Glomerular endothelial cell (primary cell): ENCODE data around the gene APOBEC3G. TPM values are rescaled to one million over a fixed set of nuclear protein-coding genes. Genes with fewer than 3 reads are reported as not detected.

Experiments used
- DNase-seq: peaks from one replicate; pipeline ENCODE4 v3.0.0-alpha.2; 2011; ENCODE audit warnings: low read depth, low spot score; ENCODE audit errors: extremely low read depth
- total RNA-seq: library from RNA; depleted of rRNA; stranded (reverse); fragments of >200 nt; gene quantifications from 2 replicates; pipeline ENCODE4 v1.2.3, GENCODE V29; 2015

APOBEC3G gene
- total RNA-seq, 1 donor from 2014 or later, result 10.2 TPM

- DNase-seq, result no peak
These were observed 40.6 kb downstream of the APOBEC3G start for GRCh38 chr22:39117585-39118191.

GRCh38 chr22:39120983-39121382, 43.9 kb downstream of the APOBEC3G start:
- no peak for DNase-seq

GRCh38 chr22:39122772-39123470, 45.8 kb downstream of the APOBEC3G start:
- DNase-seq, result no peak

- no peak for DNase-seq
These were observed 46.9 kb downstream of the APOBEC3G start for GRCh38 chr22:39123751-39124581.

- no peak for DNase-seq
These were observed 48.5 kb downstream of the APOBEC3G start for GRCh38 chr22:39125622-39126021.

GRCh38 chr22:39128508-39128907, 51.4 kb downstream of the APOBEC3G start:
- DNase-seq, result no peak

- DNase-seq, result no peak
These were observed 52.0 kb downstream of the APOBEC3G start for GRCh38 chr22:39129081-39129480.

GRCh38 chr22:39129746-39130145, 52.7 kb downstream of the APOBEC3G start:
- DNase-seq, result no peak

GRCh38 chr22:39130152-39130704, 53.2 kb downstream of the APOBEC3G start:
- DNase-seq, result no peak

GRCh38 chr22:39130892-39131855, 54.1 kb downstream of the APOBEC3G start:
- DNase-seq, result no peak

- no peak for DNase-seq
These were observed 55.2 kb downstream of the APOBEC3G start for GRCh38 chr22:39132281-39132680.

GRCh38 chr22:39132871-39133524, 55.9 kb downstream of the APOBEC3G start:
- DNase-seq, result no peak

- DNase-seq, result no peak
These were observed 56.8 kb downstream of the APOBEC3G start for GRCh38 chr22:39133871-39134270.

GRCh38 chr22:39134366-39135091, 57.5 kb downstream of the APOBEC3G start:
- no peak for DNase-seq

- no peak for DNase-seq
These were observed 58.2 kb downstream of the APOBEC3G start for GRCh38 chr22:39135092-39135896.

- DNase-seq, result no peak
These were observed 59.2 kb downstream of the APOBEC3G start for GRCh38 chr22:39136317-39136716.
